Mesenchymal stem cell (in vitro differentiated cells and primary cell): ENCODE results near the gene DCLRE1B.

Experiments used
- DNase-seq: peaks from one replicate; pipeline ENCODE4 v3.0.0-alpha.2; 2013
- H2AFZ ChIP-seq: one replicate; pipeline ENCODE4 v1.6.1; 2013; ENCODE audit warnings: low read depth, mild to moderate bottlenecking, control low read depth, inconsistent platforms, low read length, moderate library complexity
- H2AK5ac ChIP-seq: 2 replicates; pipeline ENCODE4 v1.6.1; 2013; ENCODE audit warnings: low read length, moderate library complexity, mild to moderate bottlenecking, inconsistent platforms; ENCODE audit not compliant: severe bottlenecking
- H2BK120ac ChIP-seq: one replicate; pipeline ENCODE4 v1.6.1; 2013; ENCODE audit warnings: low read depth, mild to moderate bottlenecking, inconsistent platforms, low read length, moderate library complexity
- H2BK12ac ChIP-seq, 2 experiments: one replicate each; pipeline ENCODE4 v1.6.1; 2013; ENCODE audit warnings: inconsistent platforms in 2 of 2, low read length in 2 of 2, mild to moderate bottlenecking in 2 of 2, moderate library complexity in 2 of 2, control low read depth in 1 of 2
- H2BK15ac ChIP-seq: one replicate; pipeline ENCODE4 v1.6.1; 2013; ENCODE audit warnings: mild to moderate bottlenecking, low read depth, inconsistent platforms; ENCODE audit not compliant: poor library complexity, severe bottlenecking
- H2BK5ac ChIP-seq: 2 replicates; pipeline ENCODE4 v1.6.1; 2013; ENCODE audit warnings: low read depth, mild to moderate bottlenecking, low read length, control low read depth, inconsistent platforms; ENCODE audit not compliant: poor library complexity, severe bottlenecking
- H3K14ac ChIP-seq, 2 experiments: one replicate each; pipeline ENCODE4 v1.6.1; 2013; ENCODE audit warnings: inconsistent platforms in 2 of 2, low read length in 2 of 2, control low read depth in 1 of 2, mild to moderate bottlenecking in 1 of 2, moderate library complexity in 1 of 2
- H3K18ac ChIP-seq, 2 experiments: one replicate each; pipeline ENCODE4 v1.6.1; 2013; ENCODE audit warnings: inconsistent platforms in 2 of 2, low read length in 2 of 2, control low read depth in 1 of 2, low read depth in 1 of 2, mild to moderate bottlenecking in 1 of 2
- H3K23ac ChIP-seq, 2 experiments: one replicate each; pipeline ENCODE4 v1.6.1; 2013; ENCODE audit warnings: inconsistent platforms in 2 of 2, low read length in 2 of 2, mild to moderate bottlenecking in 2 of 2, moderate library complexity in 2 of 2, control low read depth in 1 of 2
- H3K27ac ChIP-seq: 2 replicates; pipeline ENCODE4 v1.5.1; 2013; ENCODE audit warnings: mild to moderate bottlenecking, moderate library complexity, low read length, control low read depth, inconsistent platforms; ENCODE audit not compliant: poor library complexity, severe bottlenecking
- H3K27me3 ChIP-seq, 2 experiments: 2 replicates each; pipeline versions ENCODE4 v1.6.1 to v1.7.0; 2013; ENCODE audit warnings: low read length in 2 of 2, mild to moderate bottlenecking in 2 of 2, moderate library complexity in 2 of 2, control low read depth in 1 of 2, inconsistent platforms in 1 of 2; ENCODE audit not compliant: control insufficient read depth in 1 of 2, insufficient read depth in 1 of 2
- H3K36me3 ChIP-seq, 2 experiments: 2 replicates each; pipeline versions ENCODE4 v1.6.1 to v1.7.0; 2013; ENCODE audit warnings: low read length in 2 of 2, control low read depth in 1 of 2, inconsistent platforms in 1 of 2, low read depth in 1 of 2, mild to moderate bottlenecking in 1 of 2; ENCODE audit not compliant: insufficient read depth in 2 of 2, control insufficient read depth in 1 of 2
- H3K4ac ChIP-seq, 2 experiments: one replicate each; pipeline ENCODE4 v1.6.1; 2013; ENCODE audit warnings: inconsistent platforms in 2 of 2, low read length in 2 of 2, mild to moderate bottlenecking in 2 of 2, moderate library complexity in 2 of 2, control low read depth in 1 of 2, low read depth in 1 of 2
- H3K4me1 ChIP-seq: 2 replicates; pipeline ENCODE4 v1.6.1; 2013; ENCODE audit warnings: low read depth, low read length, control low read depth; ENCODE audit not compliant: control insufficient read depth, insufficient read depth
- H3K4me2 ChIP-seq: 2 replicates; pipeline ENCODE4 v1.6.1; 2013; ENCODE audit warnings: low read length, mild to moderate bottlenecking, inconsistent platforms; ENCODE audit not compliant: poor library complexity, severe bottlenecking
- H3K4me3 ChIP-seq, 2 experiments: 2 replicates each; pipeline versions ENCODE4 v1.5.1 to v1.7.0; 2013; ENCODE audit warnings: low read length in 2 of 2, mild to moderate bottlenecking in 2 of 2, control low read depth in 1 of 2, low read depth in 1 of 2; ENCODE audit not compliant: insufficient read depth in 1 of 2
- H3K79me1 ChIP-seq: replicated peaks from 2 replicates; pipeline ENCODE4 v1.6.1; 2013; ENCODE audit warnings: mild to moderate bottlenecking, control low read depth, low read length, inconsistent platforms; ENCODE audit not compliant: poor library complexity, severe bottlenecking
- H3K9ac ChIP-seq: 2 replicates; pipeline ENCODE4 v1.7.0; 2013; ENCODE audit warnings: mild to moderate bottlenecking, low read length, moderate library complexity
- H3K9me3 ChIP-seq: 2 replicates; pipeline ENCODE4 v1.7.0; 2013; ENCODE audit warnings: mild to moderate bottlenecking, low read length; ENCODE audit not compliant: control insufficient read depth
- H4K8ac ChIP-seq: one replicate; pipeline ENCODE4 v1.6.1; 2013; ENCODE audit warnings: inconsistent platforms, mild to moderate bottlenecking, low read length, moderate library complexity
- H4K91ac ChIP-seq: one replicate; pipeline ENCODE4 v1.6.1; 2013; ENCODE audit warnings: mild to moderate bottlenecking, low read length, inconsistent platforms
- WGBS: methylation state at CpG from one replicate; pipeline ENCODE4 v1.1.7; 2013; ENCODE audit warnings: mixed read lengths; 5-methylcytosine and 5-hydroxymethylcytosine counted together

DCLRE1B gene

GRCh38 chr1:113858418-113858817 is 46.7 kb upstream of the DCLRE1B start:
- Histone ChIP-seq H2BK12ac (no peak overlapping the region), H4K8ac (no peak overlapping the region), H3K18ac (no peak overlapping the region), H3K9me3 (no peaks in the 10 kb centered on the region), H3K4me3 (no peak overlapping the region), H3K9ac (no peak overlapping the region), H3K36me3 (no peaks in the 10 kb centered on the region), H3K23ac (no peak overlapping the region), H2BK5ac (no peak overlapping the region), H3K4ac (no peak overlapping the region), H4K91ac (no peak overlapping the region), H3K79me1 (no peaks in the 10 kb centered on the region), H2AFZ (no peak overlapping the region), H3K4me2 (no peak overlapping the region), H3K14ac (no peak overlapping the region), H2BK15ac (no peak overlapping the region), H2AK5ac (no peak overlapping the region), H3K4me1 (peaks cover 2% of the 10 kb centered on the region), H2BK120ac (no peak overlapping the region), H3K27me3 (no peaks in the 10 kb centered on the region), H3K27ac (no peak overlapping the region)
- no peak for DNase-seq
- WGBS, result 100% methylated on average over 3 of the region's 3 CpGs

- Histone ChIP-seq H3K27me3 (no peaks in the 10 kb centered on the region), H3K14ac (no peak overlapping the region), H4K8ac (no peak overlapping the region), H2BK5ac (no peak overlapping the region), H3K27ac (no peak overlapping the region), H3K9ac (peak overlapping the region; percentile 79), H3K4me2 (no peak overlapping the region), H3K4me1 (peaks cover 2% of the 10 kb centered on the region), H3K4ac (no peak overlapping the region), H3K18ac (no peak overlapping the region), H3K4me3 (peak overlapping the region in 1 of 2 experiments; percentile 60), H2BK12ac (no peak overlapping the region), H3K79me1 (no peaks in the 10 kb centered on the region), H4K91ac (no peak overlapping the region), H3K36me3 (no peaks in the 10 kb centered on the region), H3K9me3 (no peaks in the 10 kb centered on the region), H2BK120ac (no peak overlapping the region), H2AK5ac (no peak overlapping the region), H3K23ac (no peak overlapping the region), H2BK15ac (no peak overlapping the region), H2AFZ (no peak overlapping the region)
- WGBS, result 100% methylated on average over 1 of the region's 1 CpG
- no peak for DNase-seq
Measured at GRCh38 chr1:113858982-113859381, 46.1 kb upstream of the DCLRE1B start.

GRCh38 chr1:113859478-113860175 is 45.5 kb upstream of the DCLRE1B start:
- H3K9ac ChIP-seq, result peak overlapping the region; percentile 79
- no peak overlapping the region for H4K8ac ChIP-seq
- H3K27me3 ChIP-seq, result no peaks in the 10 kb centered on the region
- no peak overlapping the region for H2BK15ac ChIP-seq
- no peak overlapping the region for H2AFZ ChIP-seq
- H3K79me1 ChIP-seq, result no peaks in the 10 kb centered on the region
- H4K91ac ChIP-seq, result no peak overlapping the region
- H3K18ac ChIP-seq, result no peak overlapping the region
- peak overlapping the region; percentile 92 for H2AK5ac ChIP-seq
- H2BK5ac ChIP-seq, result no peak overlapping the region
- H2BK12ac ChIP-seq, result peak overlapping the region in 1 of 2 experiments; percentile 54
- no peak overlapping the region for H3K23ac ChIP-seq
- peak overlapping the region in 1 of 2 experiments; percentile 60 for H3K4me3 ChIP-seq
- no peak overlapping the region for H3K4me2 ChIP-seq
- H3K14ac ChIP-seq, result no peak overlapping the region
- peak overlapping the region in 1 of 2 experiments; percentile 26 for H3K4ac ChIP-seq
- H2BK120ac ChIP-seq, result no peak overlapping the region
- DNase-seq, result no peak
- H3K27ac ChIP-seq, result no peak overlapping the region
- 100% methylated on average over 1 of the region's 3 CpGs for whole genome bisulfite sequencing
- no peaks in the 10 kb centered on the region for H3K9me3 ChIP-seq
- H3K4me1 ChIP-seq, result peaks cover 2% of the 10 kb centered on the region
- H3K36me3 ChIP-seq, result no peaks in the 10 kb centered on the region

- H2AK5ac ChIP-seq, result no peak overlapping the region
- peaks cover 2% of the 10 kb centered on the region for H3K4me1 ChIP-seq
- H3K79me1 ChIP-seq, result no peaks in the 10 kb centered on the region
- peak overlapping the region; percentile 55 for H3K27ac ChIP-seq
- H3K9ac ChIP-seq, result peak overlapping the region; percentile 79
- no peak overlapping the region for H3K4me2 ChIP-seq
- H3K23ac ChIP-seq, result no peak overlapping the region
- H3K14ac ChIP-seq, result no peak overlapping the region
- H2AFZ ChIP-seq, result no peak overlapping the region
- H2BK120ac ChIP-seq, result no peak overlapping the region
- DNase-seq, result peak; percentile 67
- peak overlapping the region in 1 of 2 experiments; percentile 22 for H3K4me3 ChIP-seq
- H3K27me3 ChIP-seq, result no peaks in the 10 kb centered on the region
- H3K18ac ChIP-seq, result peak overlapping the region in 1 of 2 experiments; percentile 21
- H2BK5ac ChIP-seq, result no peak overlapping the region
- H3K4ac ChIP-seq, result no peak overlapping the region
- H4K91ac ChIP-seq, result no peak overlapping the region
- H2BK12ac ChIP-seq, result no peak overlapping the region
- no peak overlapping the region for H4K8ac ChIP-seq
- H2BK15ac ChIP-seq, result no peak overlapping the region
- 65% methylated on average over 2 of the region's 3 CpGs for WGBS
- H3K9me3 ChIP-seq, result no peaks in the 10 kb centered on the region
- no peaks in the 10 kb centered on the region for H3K36me3 ChIP-seq
Measured at GRCh38 chr1:113860891-113861290, 44.2 kb upstream of the DCLRE1B start.
